Activated T-cell treated with anti-CD3 and anti-CD28 coated beads, Interleukin-2, amount 50 U/mL, for 1 hour (primary cell): Measurements from ENCODE around the gene PCDHGB1.
"Not testable (repeated sequence)": the region's sequence is repeated elsewhere in the genome, so short reads cannot be mapped to it uniquely, and the experiment has no call there.

Source experiments
- DNase-seq: peaks from one replicate; pipeline ENCODE4 v3.0.0-alpha.2; 2020

PCDHGB1 gene

GRCh38 chr5:141384471-141385267, 34.8 kb downstream of the PCDHGB1 start:
- DNase-seq = no peak

- not testable (repeated sequence) for DNase-seq
Observed at GRCh38 chr5:141387557-141388311, 37.8 kb downstream of the PCDHGB1 start, which contains the start of gene PCDHGB4. TSS of gene PCDHGB4 (plus strand) at chr5:141387698. CDS start at chr5:141387885, 187 bp downstream.

- DNase-seq = no peak
Observed at GRCh38 chr5:141388661-141389060, 38.8 kb downstream of the PCDHGB1 start.

GRCh38 chr5:141389153-141390042, 39.5 kb downstream of the PCDHGB1 start:
- DNase-seq = no peak

- DNase-seq = no peak
Observed at GRCh38 chr5:141392429-141393198, 42.7 kb downstream of the PCDHGB1 start, which contains the start of gene PCDHGA8. TSS of gene PCDHGA8 (plus strand) at chr5:141392633. CDS start at chr5:141392814, 181 bp downstream.

- no peak for DNase-seq
Observed at GRCh38 chr5:141393267-141393666, 43.4 kb downstream of the PCDHGB1 start.

GRCh38 chr5:141394401-141395187, 44.7 kb downstream of the PCDHGB1 start:
- not testable (repeated sequence) for DNase-seq

- DNase-seq = peak; percentile 42
Observed at GRCh38 chr5:141397756-141398551, 48.1 kb downstream of the PCDHGB1 start, which contains the start of gene PCDHGB5. TSS of gene PCDHGB5 (plus strand) at chr5:141397947. CDS start at chr5:141398128, 181 bp downstream.

GRCh38 chr5:141398608-141399007, 48.7 kb downstream of the PCDHGB1 start:
- no peak for DNase-seq

- DNase-seq = no peak
Observed at GRCh38 chr5:141399555-141400258, 49.8 kb downstream of the PCDHGB1 start.
